Activated CD4-positive, CD25-positive, alpha-beta regulatory T cell (primary cell): Measurements from ENCODE around the gene PCDHGA1.
"Not testable (repeated sequence)": the region's sequence is repeated elsewhere in the genome, so short reads cannot be mapped to it uniquely, and the experiment has no call there.

Experiments used
- DNase-seq, 4 experiments: peaks; one replicate each; lab custom pipeline; 2025; lab: John Stamatoyannopoulos, UW

PCDHGA1 gene

DNA sequence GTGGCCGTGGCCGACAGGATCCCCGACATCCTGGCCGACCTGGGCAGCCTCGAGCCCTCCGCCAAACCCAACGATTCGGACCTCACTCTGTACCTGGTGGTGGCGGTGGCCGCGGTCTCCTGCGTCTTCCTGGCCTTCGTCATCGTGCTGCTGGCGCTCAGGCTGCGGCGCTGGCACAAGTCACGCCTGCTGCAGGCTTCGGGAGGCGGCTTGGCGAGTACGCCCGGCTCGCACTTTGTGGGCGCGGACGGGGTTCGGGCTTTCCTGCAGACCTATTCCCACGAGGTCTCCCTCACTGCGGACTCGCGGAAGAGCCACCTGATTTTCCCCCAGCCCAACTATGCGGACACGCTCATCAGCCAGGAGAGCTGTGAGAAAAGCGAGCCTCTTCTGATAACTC, 15.7 kb downstream of the PCDHGA1 start:
- not testable (repeated sequence) for DNase-seq

DNA sequence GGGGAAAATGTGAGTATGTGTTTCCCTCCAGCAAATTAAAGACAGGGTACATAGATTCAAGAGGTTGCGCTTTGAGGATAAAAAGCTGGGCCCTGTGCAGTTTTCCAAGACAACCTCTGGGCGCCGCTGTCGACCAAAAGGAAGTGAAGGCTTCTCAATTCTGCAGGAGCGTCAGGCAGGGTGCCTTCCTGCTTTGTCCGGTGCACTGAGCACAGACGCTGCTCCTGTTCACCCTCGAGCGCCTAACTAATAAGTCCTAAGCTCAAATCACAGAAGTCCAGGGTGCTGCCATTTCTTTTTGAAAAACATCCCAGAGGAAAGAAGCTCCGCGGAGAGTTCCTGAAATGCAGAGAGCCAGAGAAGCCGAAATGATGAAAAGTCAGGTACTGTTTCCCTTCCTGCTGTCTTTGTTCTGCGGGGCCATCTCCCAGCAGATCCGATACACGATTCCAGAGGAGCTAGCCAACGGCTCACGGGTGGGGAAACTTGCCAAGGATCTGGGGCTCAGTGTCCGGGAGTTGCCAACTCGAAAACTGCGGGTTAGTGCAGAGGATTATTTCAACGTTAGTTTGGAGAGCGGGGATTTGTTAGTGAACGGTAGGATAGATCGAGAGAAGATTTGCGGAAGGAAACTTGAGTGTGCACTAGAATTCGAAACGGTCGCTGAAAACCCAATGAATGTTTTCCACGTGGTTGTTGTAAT, 19.8 kb downstream of the PCDHGA1 start, which contains the start of gene PCDHGB1:
PCDHGB1 (plus strand) TSS at position 183 of the 703 bp plus-strand sequence; CDS start at position 345, 162 bp downstream.
- no peak for DNase-seq

DNA sequence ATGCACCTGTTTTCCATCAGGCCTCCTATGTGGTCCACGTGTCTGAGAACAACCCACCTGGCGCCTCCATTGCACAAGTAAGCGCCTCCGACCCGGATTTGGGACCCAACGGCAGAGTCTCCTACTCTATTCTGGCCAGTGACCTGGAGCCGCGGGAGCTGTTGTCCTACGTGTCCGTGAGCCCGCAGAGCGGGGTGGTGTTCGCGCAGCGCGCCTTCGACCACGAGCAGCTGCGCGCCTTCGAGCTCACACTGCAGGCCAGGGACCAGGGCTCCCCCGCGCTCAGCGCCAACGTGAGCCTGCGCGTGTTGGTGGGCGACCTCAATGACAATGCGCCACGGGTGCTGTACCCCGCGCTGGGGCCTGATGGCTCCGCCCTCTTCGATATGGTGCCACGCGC, 21.3 kb downstream of the PCDHGA1 start:
- DNase-seq = no peak

DNA sequence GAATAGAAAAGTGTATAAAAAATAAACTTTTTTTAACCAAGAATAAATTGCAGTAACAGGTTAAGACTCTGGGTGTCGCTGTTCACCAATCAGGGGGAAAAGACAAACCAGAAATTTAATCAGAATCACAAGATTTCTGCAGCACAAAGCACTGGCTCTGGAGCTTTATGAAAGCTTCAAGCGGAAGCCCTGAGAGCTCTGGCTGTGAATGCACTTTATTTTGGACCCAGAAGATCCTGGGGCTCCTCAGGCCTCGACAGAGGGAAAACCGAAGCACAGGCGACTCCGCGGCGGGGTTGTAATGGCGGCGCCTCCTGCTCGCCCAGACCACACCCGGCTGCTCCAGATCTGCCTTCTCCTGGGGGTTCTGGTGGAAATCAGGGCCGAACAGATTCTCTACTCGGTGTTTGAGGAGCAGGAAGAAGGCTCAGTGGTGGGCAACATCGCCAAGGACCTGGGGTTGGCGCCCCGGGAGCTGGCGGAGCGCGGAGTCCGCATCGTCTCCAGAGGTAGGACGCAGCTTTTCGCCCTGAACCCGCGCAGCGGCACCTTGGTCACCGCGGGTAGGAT, 24.7 kb downstream of the PCDHGA1 start, which contains the start of gene PCDHGA4:
PCDHGA4 (plus strand) TSS at position 122 of the 570 bp plus-strand sequence; CDS start at position 209, 87 bp downstream.
- DNase-seq = no peak

DNA sequence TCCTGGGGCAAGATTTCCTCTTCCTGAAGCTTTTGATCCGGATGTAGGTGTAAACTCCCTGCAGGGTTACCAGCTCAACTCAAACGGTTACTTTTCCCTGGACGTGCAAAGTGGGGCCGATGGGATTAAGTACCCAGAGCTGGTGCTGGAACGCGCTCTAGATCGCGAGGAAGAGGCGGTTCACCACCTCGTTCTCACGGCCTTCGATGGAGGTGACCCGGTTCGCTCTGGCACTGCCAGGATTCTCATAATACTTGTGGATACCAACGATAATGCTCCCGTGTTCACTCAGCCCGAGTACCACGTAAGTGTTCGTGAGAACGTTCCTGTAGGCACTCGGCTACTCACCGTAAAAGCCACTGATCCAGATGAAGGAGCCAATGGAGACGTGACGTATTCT, 25.3 kb downstream of the PCDHGA1 start:
- DNase-seq = no peak

DNA sequence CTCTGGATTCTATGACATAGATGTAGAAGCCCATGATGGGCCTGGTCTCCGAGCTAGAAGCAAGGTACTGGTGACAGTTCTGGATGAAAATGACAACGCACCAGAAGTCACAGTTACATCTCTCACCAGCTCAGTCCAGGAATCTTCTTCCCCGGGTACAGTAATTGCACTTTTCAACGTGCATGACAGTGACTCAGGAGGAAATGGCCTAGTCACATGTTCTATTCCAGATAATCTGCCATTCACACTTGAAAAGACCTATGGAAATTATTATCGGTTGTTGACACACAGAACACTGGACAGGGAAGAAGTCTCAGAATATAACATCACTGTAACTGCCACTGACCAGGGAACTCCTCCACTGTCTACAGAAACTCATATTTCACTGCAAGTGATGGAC, 25.8 kb downstream of the PCDHGA1 start:
- DNase-seq = no peak

DNA sequence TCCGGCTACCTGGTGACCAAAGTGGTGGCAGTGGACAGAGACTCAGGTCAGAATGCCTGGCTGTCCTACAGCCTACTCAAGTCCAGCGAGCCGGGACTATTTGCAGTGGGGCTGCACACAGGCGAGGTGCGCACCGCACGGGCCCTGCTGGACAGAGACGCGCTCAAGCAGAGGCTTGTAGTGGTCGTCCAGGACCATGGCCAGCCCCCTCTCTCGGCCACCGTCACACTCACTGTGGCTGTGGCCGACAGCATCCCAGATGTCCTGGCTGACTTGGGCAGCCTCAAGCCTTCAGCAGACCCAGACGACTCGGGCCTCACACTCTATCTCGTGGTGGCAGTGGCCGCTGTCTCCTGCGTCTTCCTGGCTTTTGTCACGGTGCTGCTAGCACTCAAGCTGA, 26.6 kb downstream of the PCDHGA1 start:
- DNase-seq = no peak

DNA sequence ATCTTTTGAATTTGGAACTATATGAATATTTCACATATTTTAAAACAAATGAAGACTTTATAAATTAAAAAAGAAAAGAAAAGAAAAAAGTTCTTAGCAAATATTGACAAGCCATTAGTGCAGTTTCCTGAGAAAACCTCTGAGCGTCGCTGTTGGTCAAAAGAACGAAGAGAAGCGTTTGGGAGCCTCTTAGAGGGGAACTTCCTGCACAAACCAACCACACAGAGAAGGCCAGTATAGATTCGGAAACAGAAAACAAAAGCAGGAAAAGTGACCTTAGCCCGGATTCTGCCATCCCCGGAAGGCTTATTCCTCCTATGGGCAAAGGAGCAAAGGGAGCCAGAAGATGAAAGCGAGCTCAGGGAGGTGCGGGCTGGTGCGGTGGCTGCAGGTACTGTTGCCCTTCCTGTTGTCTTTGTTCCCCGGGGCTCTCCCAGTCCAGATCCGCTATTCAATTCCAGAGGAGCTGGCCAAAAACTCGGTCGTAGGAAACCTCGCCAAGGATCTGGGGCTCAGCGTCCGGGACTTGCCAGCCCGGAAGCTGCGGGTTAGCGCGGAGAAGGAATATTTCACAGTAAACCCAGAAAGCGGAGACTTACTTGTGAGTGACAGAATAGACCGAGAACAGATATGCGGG, 29.6 kb downstream of the PCDHGA1 start, which contains the start of gene PCDHGB2:
PCDHGB2 (plus strand) TSS at position 205 of the 637 bp plus-strand sequence; CDS start at position 347, 142 bp downstream.
- no peak for DNase-seq

DNA sequence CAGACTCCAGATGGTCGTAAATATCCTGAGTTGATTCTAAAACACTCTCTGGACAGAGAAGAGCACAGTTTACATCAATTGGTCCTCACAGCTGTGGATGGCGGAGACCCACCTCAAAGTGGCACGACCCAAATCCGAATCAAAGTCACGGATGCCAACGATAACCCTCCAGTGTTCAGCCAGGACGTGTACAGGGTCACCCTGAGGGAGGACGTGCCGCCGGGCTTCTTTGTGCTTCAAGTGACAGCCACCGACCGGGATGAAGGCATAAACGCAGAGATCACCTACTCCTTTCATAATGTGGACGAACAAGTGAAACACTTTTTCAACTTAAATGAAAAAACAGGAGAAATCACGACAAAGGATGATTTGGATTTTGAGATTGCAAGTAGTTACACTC, 30.4 kb downstream of the PCDHGA1 start:
- DNase-seq = no peak

DNA sequence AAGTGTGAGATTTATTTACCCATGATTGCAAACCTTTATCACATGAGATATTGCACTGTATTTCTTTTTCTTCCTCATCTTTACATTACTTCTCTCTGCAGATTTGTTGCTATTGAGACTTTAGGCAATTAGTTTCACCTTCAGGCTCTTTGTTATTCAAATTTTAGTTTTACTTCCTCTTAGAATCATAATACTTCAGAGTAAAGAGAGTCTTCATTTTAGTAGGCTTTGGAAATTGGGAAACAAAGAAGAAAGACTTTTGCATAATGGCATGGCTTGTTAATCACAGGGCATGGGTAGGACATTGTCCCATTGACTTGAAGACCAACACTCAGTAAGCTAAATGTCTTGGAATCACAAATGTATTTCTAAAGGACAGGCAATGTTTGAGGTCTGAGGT, 32.4 kb downstream of the PCDHGA1 start:
- DNase-seq = no peak

DNA sequence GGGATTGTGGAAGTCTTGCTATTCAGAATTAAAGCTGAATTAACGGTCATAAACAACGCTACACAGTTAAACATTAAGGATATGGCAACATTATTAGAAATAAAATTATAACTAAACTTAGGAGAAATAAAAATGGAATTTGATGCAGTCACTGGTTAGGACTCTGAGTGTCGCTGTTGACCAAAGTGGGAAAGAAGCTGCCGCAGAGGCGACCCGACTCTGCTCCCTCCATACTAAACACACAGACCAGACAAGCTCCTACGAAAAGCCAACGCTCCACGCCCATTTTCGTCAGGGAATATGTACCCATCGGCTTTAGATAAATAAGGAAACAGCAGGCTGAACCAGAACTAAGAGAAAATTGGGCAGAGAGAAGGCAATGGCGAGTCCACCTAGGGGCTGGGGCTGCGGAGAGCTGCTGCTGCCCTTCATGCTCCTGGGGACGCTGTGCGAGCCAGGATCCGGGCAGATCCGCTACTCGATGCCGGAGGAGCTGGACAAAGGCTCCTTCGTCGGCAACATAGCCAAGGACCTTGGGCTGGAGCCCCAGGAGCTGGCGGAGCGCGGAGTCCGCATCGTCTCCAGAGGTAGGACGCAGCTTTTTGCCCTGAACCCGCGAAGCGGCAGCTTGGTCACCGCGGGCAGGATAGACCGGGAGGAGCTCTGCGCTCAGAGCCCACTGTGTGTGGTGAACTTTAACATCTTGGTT, 33.8 kb downstream of the PCDHGA1 start, which contains the start of gene PCDHGA5:
PCDHGA5 (plus strand) TSS at position 211 of the 709 bp plus-strand sequence; CDS start at position 380, 169 bp downstream.
- no peak for DNase-seq

DNA sequence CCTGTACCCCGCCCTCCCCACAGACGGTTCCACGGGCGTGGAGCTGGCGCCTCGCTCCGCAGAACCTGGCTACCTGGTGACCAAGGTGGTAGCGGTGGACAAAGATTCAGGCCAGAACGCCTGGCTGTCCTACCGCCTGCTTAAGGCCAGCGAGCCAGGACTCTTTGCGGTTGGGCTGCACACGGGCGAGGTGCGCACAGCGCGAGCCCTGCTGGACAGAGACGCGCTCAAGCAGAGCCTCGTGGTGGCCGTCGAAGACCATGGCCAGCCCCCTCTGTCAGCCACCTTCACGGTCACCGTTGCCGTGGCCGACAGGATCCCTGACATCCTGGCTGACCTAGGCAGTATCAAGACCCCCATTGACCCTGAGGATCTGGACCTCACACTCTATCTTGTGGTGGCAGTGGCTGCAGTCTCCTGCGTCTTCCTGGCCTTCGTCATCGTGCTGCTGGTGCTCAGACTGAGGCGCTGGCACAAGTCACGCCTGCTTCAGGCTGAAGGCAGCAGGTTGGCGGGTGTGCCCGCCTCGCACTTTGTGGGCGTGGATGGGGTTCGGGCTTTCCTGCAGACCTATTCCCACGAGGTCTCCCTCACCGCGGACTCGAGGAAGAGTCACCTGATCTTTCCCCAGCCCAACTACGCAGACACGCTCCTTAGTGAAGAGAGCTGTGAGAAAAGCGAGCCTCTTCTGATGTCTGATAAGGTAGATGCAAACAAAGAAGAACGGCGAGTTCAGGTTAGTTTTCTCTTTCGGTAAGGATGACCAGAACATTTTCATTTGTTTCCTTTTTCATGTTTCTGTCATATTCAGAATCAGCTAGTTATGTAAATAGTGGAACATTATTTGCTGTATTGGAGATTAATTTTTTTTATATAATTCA, 35.9 kb downstream of the PCDHGA1 start:
- DNase-seq = no peak

DNA sequence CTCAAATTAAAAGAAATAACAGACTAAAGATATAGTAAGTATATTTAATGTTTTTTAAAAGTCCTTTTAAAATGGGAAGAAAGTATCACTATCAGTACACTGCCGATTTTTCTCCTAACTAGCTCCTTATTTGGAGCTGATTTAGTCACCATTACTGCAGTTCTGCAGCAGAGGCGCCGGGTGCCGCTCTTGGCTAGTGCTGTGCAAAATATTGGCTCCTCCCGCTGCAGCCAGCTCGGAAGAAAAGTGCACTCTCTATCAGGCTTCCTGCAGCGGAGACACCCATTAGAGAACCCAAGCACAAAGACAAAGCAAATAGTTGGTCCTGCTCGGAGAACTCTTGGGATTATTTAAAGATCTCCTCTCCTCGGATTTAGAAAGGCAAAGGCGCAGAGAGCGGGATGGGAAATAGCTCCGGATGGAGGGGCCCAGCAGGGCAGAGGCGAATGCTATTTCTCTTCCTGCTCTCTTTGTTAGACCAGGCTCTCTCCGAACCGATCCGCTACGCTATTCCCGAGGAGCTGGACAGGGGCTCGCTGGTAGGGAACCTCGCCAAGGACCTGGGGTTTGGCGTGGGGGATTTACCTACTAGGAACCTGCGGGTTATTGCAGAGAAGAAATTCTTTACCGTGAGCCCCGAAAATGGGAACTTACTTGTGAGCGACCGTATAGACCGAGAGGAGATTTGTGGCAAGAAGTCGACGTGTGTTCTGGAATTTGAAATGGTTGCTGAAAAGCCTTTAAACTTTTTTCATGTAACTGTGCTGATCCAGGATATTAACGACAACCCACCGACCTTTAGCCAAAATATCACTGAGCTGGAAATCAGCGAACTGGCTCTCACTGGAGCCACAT, 39.9 kb downstream of the PCDHGA1 start, which contains the start of gene PCDHGB3:
PCDHGB3 (plus strand) TSS at position 249 of the 855 bp plus-strand sequence; CDS start at position 402, 153 bp downstream.
- DNase-seq = no peak

DNA sequence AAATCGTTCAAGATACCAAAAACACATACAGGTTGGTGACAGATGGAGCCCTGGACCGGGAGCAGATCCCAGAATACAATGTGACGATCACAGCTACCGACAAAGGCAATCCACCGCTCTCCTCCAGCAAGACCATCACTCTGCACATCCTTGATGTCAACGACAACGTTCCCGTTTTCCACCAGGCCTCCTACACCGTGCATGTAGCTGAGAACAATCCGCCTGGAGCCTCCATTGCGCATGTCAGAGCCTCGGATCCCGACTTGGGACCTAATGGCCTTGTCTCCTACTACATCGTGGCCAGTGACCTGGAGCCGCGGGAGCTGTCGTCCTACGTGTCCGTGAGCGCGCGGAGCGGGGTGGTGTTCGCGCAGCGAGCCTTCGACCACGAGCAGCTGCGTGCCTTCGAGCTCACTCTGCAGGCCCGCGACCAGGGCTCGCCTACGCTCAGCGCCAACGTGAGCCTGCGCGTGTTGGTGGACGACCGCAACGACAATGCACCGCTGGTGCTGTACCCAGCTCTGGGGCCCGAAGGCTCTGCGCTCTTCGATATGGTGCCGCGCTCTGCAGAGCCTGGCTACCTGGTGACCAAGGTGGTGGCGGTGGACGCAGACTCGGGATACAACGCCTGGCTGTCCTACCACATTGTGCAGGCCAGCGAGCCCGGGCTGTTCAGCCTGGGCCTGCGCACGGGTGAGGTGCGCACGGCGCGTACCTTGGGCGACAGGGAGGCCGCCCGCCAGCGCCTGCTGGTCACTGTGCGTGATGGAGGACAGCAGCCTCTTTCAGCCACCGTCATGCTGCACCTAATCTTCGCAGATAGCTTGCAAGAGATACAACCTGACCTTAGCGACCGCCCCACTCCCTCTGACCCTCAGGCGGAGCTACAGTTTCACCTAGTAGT, 41.5 kb downstream of the PCDHGA1 start:
- no peak for DNase-seq

DNA sequence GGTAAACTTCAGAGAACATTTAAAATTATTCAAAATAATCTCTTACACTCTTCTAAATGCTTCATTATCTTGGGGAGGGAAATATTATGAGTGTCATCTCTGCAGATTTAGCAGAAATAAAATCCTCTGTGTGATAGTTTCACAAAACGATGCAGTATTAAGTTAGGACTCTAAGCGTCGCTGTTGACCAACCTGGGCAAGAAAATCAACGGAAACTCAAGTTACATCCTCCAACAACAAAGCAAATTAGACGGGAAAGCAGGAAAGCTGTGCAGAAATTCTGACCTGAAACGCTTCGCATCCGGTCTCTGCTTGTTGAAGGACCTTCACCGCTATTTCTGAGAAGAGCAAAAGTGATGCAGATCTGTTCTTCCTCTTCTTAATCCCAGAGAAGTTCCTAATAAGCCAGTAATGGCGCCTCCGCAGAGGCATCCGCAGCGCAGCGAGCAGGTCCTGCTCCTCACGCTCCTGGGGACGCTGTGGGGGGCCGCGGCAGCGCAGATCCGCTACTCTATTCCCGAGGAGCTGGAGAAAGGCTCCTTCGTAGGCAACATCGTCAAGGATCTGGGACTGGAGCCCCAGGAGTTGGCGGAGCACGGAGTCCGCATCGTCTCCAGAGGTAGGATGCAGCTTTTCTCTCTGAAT, 43.5 kb downstream of the PCDHGA1 start, which contains the start of gene PCDHGA6:
PCDHGA6 (plus strand) TSS at position 219 of the 645 bp plus-strand sequence; CDS start at position 412, 193 bp downstream.
- DNase-seq = no peak

DNA sequence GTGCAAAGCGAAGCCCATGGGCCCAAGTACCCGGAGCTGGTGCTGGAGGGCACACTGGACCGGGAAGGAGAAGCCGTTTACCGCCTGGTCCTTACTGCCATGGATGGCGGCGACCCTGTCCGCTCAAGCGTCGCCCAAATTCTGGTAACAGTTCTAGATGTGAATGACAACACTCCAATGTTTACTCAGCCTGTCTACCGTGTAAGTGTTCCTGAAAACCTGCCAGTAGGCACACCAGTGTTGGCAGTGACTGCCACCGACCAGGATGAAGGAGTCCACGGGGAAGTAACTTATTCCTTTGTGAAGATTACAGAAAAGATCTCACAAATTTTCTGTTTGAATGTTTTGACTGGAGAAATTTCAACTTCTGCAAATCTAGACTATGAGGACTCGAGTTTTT, 44.3 kb downstream of the PCDHGA1 start:
- DNase-seq = no peak

DNA sequence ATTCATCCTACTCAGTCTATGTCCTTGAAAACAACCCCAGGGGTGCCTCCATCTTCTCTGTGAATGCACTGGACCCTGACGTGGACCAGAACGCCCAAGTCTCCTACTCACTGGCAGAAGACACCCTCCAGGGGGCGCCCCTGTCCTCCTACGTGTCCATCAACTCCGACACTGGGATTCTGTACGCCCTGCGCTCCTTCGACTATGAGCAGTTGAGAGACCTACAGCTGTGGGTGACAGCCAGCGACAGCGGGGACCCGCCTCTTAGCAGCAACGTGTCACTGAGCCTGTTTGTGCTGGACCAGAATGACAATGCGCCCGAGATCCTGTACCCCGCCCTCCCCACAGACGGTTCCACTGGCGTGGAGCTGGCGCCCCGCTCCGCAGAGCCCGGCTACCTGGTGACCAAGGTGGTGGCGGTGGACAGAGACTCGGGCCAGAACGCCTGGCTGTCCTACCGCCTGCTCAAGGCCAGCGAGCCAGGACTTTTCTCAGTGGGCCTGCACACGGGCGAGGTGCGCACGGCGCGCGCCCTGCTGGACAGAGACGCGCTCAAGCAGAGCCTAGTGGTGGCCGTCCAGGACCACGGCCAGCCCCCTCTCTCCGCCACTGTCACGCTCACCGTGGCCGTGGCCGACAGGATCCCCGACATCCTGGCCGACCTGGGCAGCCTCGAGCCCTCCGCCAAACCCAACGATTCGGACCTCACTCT, 45.3 kb downstream of the PCDHGA1 start:
- not testable (repeated sequence) for DNase-seq
